Left cardiac atrium (tissue), 4 donors: ENCODE data around the gene KMT5C. TPM values are rescaled to one million over a fixed set of nuclear protein-coding genes. Genes with fewer than 3 reads are reported as not detected.

Experiments
- ATAC-seq, 2 donors: fragments of 200-7000 bp; cut with Tn5 transposase; one replicate each; pipeline ENCODE4 v1.9.1; 2020; ENCODE audit warnings: mild to moderate bottlenecking in 2 of 2, moderate library complexity in 2 of 2
- DNase-seq: peaks from one replicate; pipeline ENCODE4 v3.0.0-alpha.2; 2020
- intact Hi-C, 2 donors: fragments of 100-400 bp; cut with DNase I; formaldehyde crosslinking; loops; one replicate each; pipeline versions ENCODE4 v1.14.1 to v1.15.1; 2022 to 2023
- total RNA-seq, 2 donors: library from RNA; stranded (reverse); fragmentation: NEBNext Ultra II Directional; extraction: Animal tissue kit (Norgen Biotek cat#: 25700); gene quantifications; one replicate each; pipeline ENCODE4 v1.2.1, GENCODE V29; 2021
- donor health status: DM: no; HTN: yes; CAD: no.
- donor health status: DM: no; HTN: yes; CAD: no; lungs with severe emphysema.
- donor health status: DM: yes; HTN: yes; CAD: no.
- donor health status: Dilated cardiomyopathy.

KMT5C gene
- total RNA-seq, 2 donors from 2014 or later, result 6.7 to 6.9 TPM

DNA sequence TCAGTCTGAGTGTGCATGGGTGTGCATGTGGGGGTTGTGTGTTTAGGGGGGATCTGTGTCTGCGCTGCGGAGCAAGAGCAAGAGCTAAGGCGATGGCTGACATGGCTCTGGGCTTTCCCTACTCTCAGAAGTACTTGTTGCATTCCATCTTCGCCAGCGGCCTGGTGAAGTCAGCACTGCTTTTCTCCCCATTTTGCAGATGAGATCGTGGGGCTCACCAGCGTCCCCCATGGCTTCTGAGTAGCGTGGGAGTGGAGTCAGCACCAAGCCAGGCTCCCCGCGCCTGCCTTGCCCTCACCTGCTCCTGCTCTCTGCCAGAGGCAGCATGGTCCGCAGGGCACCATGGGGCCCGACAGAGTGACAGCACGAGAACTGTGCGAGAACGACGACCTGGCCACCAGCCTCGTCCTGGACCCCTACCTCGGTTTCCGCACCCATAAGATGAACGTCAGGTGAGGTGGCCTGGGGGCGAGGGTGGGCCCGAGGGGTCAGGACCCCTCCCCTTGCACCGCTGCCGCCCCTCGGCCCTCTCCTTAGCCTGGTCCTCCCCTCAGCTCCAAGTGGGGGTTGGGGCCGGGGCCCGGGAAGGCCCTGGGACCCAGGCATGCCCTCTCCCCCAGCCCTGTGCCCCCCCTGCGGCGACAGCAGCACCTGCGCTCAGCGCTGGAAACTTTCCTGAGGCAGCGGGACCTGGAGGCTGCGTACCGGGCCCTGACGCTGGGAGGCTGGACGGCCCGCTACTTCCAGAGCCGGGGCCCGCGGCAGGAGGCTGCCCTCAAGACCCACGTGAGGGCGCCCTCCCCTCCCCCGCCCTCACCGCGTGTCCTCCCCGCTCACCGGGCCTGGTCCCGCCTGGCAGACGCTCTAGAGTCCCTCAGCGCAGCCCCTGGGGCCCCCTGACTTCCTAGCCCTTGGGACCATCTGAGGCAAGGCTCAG is 2.2 kb downstream of the KMT5C start:
- intact Hi-C loops, result loop anchor here in 1 of 2 donors (5.0 kb wide), 1 partner anchor 40 kb away; the partner anchor contains the start of gene TMEM238
- DNase-seq (no peak), ATAC-seq (no peak)

GRCh38 chr19:55344444-55344843 is 4.8 kb downstream of the KMT5C start:
- ATAC-seq (no peak), DNase-seq (no peak)
- intact Hi-C loops, result loop anchor here in 1 of 2 donors (5.0 kb wide), 1 partner anchor 38 kb away; the partner anchor contains the start of gene TMEM238

- ATAC-seq (no peak), DNase-seq (no peak)
- intact Hi-C loops, result no loop called here
These were observed 5.6 kb downstream of the KMT5C start for GRCh38 chr19:55345101-55345817.

DNA sequence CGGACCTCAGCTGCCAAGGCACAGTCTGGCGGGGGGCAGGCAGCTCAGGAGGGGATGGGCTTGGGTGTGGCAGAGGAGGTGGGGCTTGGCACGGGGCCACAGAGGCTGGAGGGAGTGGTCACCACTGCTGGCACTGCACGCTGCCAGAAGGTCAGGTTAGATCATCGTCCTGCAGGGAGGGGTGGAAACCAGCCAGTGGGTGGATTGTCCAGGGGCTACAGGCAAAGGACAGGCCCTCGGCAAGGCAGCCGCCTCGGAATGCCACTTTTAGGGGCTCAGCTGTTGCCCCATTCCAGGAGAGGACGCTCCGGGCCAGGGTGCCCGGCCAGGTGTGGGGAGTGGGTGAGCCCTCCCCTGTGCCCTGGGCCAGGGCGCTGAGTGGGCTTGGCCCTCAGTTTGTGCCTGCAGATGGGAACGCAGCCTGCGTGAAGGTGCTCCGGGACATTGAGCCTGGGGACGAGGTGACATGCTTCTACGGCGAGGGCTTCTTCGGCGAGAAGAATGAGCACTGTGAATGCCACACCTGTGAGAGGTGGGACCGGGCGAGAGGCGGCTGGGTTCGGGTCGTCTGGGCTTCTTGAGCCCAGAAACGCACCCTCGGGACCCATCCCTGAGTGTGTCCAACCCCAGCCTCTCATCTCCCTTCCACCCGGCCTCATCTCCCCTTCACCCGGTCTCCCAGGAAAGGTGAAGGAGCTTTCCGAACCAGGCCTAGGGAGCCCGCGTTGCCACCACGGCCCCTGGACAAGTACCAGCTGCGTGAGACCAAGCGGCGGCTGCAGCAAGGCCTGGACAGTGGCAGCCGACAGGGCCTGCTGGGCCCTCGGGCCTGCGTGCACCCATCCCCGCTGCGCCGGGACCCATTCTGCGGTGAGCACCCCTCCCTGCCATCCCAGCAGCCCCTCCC is 6.4 kb downstream of the KMT5C start:
- peak; percentile 19 to 77 for ATAC-seq
- peak; percentile 63 for DNase-seq
- intact Hi-C loops, result no loop called here

DNA sequence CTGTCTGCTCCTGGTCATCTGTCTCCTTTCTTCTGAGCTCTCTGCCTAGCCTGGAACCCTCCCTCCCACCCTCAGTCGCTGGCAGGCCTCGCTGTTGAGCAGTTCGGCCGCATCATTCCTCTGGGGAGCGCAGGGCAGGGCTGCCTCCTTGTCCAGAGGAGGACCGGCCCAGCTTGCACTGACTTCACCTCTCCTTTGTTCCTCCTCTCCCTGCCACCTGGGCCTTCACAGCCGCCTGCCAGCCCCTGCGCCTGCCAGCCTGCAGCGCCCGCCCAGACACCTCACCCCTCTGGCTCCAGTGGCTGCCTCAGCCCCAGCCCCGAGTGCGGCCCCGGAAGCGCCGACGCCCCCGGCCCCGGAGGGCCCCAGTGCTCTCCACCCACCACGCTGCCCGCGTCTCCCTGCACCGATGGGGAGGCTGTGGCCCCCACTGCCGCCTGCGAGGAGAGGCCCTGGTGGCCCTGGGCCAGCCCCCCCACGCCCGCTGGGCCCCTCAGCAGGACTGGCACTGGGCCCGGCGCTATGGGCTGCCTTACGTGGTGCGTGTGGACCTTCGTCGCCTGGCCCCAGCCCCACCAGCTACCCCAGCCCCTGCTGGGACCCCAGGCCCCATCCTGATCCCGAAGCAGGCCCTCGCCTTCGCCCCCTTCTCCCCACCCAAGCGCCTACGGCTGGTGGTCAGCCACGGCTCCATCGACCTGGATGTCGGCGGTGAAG is 7.2 kb downstream of the KMT5C start:
- DNase-seq (no peak), ATAC-seq (no peak)
- intact Hi-C loops, result no loop called here

- intact Hi-C loops, result no loop called here
- ATAC-seq, result no peak
- DNase-seq, result no peak
These were observed 7.8 kb downstream of the KMT5C start for GRCh38 chr19:55347442-55348009.

DNA sequence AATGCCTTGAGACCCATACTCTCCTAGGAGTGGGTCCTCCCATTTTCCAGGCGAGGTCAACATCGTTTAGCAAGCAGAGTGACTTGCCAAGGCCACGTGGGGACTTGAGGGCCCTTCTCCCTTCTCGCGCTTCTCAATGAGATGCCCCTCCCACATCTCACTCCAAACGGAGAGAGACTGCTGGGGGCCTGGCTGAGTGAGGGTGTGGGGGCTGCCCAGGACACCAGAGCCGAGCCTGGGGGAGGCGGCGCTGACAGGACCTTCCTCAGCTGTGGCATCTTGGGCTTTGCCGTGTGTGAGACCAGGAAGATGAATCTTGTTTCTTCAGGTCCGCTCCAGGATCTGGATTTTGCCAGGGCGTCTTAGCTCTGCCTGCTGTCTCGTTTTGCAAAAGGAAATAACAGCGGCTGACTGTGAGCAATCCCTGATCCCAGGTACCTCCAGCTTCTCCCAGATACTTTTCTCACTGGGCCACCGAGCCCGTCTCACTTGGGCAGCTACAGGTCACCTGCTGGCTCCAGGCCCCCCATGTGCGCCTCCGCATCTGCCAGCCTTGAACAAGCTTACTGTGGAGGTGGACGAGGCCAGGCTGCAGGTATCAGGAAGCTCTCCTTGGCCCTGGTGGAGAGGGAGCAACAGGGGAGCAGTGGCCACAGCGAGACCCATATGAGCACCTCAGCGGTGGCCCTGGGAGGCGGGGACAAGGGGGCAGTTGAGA is 8.8 kb downstream of the KMT5C start:
- intact Hi-C loops, result no loop called here
- ATAC-seq, result no peak
- DNase-seq, result no peak

GRCh38 chr19:55350620-55351315 is 11.1 kb downstream of the KMT5C start:
- intact Hi-C loops, result no loop called here
- ATAC-seq (no peak), DNase-seq (no peak)

DNA sequence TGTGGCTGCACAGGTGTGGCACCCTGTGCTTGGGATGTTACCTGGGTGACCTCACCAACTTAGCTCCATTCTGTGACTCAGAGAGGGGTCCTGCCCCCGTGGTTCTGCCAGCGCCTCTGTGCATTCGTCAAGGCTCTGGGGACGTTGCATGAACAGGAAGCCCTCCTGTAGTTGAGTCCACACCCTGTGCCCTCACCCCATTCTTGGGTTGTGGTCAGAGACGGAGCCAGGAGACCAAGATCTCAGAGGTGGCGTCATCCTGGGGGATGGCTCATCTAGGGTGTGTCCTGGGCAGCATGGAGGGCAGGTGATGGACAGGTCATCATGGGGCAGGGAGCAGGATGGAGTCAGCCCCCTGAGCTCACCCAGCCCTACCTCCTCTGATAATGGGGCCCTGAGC is 12.4 kb downstream of the KMT5C start:
- intact Hi-C loops, result no loop called here
- ATAC-seq, result no peak
- DNase-seq, result no peak

GRCh38 chr19:55352549-55353145 is 13.0 kb downstream of the KMT5C start:
- DNase-seq, result no peak
- intact Hi-C loops, result no loop called here
- ATAC-seq, result no peak

DNA sequence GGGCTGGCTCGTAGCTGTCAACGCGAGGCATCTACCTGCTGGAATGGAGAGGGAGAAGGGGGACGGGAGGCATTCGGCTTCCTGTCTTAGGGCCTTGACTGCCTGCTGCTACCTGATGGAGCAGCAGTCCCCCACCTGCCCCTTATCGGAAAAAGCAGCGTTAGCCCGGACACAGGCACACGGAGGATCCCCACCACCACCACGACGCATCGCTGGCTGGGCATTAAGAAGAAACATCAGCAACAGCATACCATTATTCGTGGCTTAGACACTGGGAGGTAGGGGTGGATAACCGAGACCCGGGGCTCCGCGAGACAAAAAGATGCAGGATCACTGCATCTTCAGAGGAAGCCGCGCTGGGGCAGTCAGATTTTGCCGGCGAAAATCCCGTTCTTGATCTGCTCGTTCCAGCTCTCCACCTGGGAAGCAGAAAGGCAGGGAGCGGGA is 13.7 kb downstream of the KMT5C start:
- DNase-seq (no peak), ATAC-seq (no peak)
- intact Hi-C loops, result no loop called here

- peak; percentile 80 for DNase-seq
- intact Hi-C loops, result no loop called here
- ATAC-seq, result peak; percentile 82 to 90
These were observed 14.4 kb downstream of the KMT5C start for GRCh38 chr19:55353803-55354697.

GRCh38 chr19:55354698-55355212 is 15.1 kb downstream of the KMT5C start, which contains the start of gene COX6B2:
COX6B2 (minus strand) TSS chr19:55354719; CDS start chr19:55354521, 198 bp downstream.
- intact Hi-C loops, result no loop called here
- ATAC-seq, result no peak
- DNase-seq, result no peak

DNA sequence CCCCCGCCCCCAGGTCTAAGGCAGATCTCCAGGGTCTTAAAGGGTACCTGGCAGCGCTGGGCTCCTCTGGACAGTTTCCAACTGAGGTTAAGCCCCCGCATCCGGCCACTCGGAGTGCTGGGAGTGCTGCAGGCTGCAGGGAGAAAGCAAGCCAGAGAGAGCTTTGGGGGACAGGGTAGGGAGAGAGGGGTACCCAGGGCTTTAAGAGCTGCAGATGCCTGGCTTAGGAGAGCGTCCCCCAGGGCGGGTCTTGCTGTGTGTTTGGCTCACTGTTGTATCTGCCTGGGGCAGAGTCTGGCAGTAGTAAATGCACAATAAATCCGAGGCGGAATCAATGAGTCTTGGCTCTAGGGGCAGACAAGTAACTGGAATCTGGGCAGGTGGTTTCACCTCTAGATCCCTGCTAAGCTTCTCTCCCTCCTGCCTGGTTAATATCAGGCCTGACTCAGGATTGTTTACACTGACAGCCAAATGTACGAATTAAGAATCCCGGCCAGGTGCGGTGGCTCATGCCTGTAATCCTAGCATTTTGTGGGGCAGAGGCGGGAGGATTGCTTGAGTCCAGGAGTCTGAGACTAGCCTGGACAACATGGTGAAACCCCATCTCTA is 15.6 kb downstream of the KMT5C start:
- DNase-seq, result no peak
- ATAC-seq, result no peak
- intact Hi-C loops, result no loop called here

DNA sequence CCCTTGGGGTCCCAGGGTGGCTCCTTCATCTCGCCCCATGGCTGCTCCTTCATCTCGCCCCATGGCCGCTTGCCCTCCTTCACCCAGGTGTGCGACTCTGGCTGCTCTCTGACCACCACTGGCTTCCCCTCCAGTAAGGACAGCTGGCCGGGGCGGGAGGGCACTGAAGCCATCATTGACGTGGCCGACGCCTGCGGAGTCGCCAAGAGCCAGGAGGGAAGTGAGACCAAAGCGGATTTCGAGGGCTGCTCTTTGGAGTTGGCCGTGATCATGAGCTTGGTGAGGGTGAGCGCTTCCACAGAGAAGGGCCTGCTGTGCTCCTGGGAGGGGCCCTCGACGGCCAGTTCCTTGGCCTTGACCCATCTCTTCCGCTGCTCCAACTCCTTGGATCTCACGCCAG is 18.8 kb downstream of the KMT5C start:
- DNase-seq (no peak), ATAC-seq (no peak)
- intact Hi-C loops, result no loop called here
